Osteoblast (primary cell): ENCODE results near the gene AP5S1. TPM values are rescaled to one million over a fixed set of nuclear protein-coding genes. Genes with fewer than 3 reads are reported as not detected.
A peak's percentile ranks its signal among the peaks of the same experiment; 100 is the strongest.

Source experiments
- DNase-seq: peaks from one replicate; pipeline ENCODE4 v3.0.0; 2011; ENCODE audit warnings: low spot score, mixed read lengths; ENCODE audit not compliant: insufficient read length; ENCODE audit errors: missing footprints
- H2AFZ ChIP-seq: 2 replicates; pipeline ENCODE4 v1.6.0; 2011; ENCODE audit warnings: mild to moderate bottlenecking, low read length
- H3K27ac ChIP-seq: 2 replicates; pipeline ENCODE4 v1.5.1; 2011; ENCODE audit warnings: mild to moderate bottlenecking, low read depth, low read length, moderate library complexity
- H3K27me3 ChIP-seq: 2 replicates; pipeline ENCODE4 v1.6.0; 2012; ENCODE audit warnings: mild to moderate bottlenecking, control low read depth, inconsistent platforms, low read length, moderate library complexity; ENCODE audit not compliant: insufficient read depth
- H3K36me3 ChIP-seq: 2 replicates; pipeline ENCODE4 v1.5.1; 2011; ENCODE audit warnings: mild to moderate bottlenecking, low read length, control low read depth, moderate library complexity; ENCODE audit not compliant: insufficient read depth
- H3K4me1 ChIP-seq: 2 replicates; pipeline ENCODE4 v1.5.1; 2011; ENCODE audit warnings: mild to moderate bottlenecking, low read length, control low read depth, moderate library complexity; ENCODE audit not compliant: insufficient read depth
- H3K4me2 ChIP-seq: 2 replicates; pipeline ENCODE4 v1.6.0; 2011; ENCODE audit warnings: mild to moderate bottlenecking, low read length; ENCODE audit not compliant: insufficient read depth
- H3K4me3 ChIP-seq: fragments of 200-600 bp; sonication (generic); 3 replicates; pipeline ENCODE4 v1.5.1; 2012; ENCODE audit warnings: mild to moderate bottlenecking, low read length, inconsistent platforms; ENCODE audit not compliant: insufficient read depth
- H3K79me2 ChIP-seq: 2 replicates; pipeline ENCODE4 v1.6.0; 2012; ENCODE audit warnings: mild to moderate bottlenecking, low read length, control low read depth, inconsistent platforms; ENCODE audit not compliant: insufficient read depth
- H3K9me3 ChIP-seq: 2 replicates; pipeline ENCODE4 v1.5.1; 2011; ENCODE audit warnings: low read depth, low read length, control low read depth
- H4K20me1 ChIP-seq: 2 replicates; pipeline ENCODE4 v1.6.0; 2012; ENCODE audit warnings: mild to moderate bottlenecking, low read length, control low read depth; ENCODE audit not compliant: insufficient read depth
- total RNA-seq: library from RNA; depleted of rRNA; stranded (reverse); fragments of >200 nt; gene quantifications from 2 replicates; pipeline ENCODE4 v1.2.3, GENCODE V29; 2012
- TF ChIP-seq, protein P1 (sequence below): IDR thresholded peaks from 2 replicates; pipeline ENCODE4 v1.5.1; 2011; ENCODE audit warnings: mild to moderate bottlenecking, low read depth, low read length, moderate library complexity; ENCODE audit errors: extremely low read depth

AP5S1 gene
- total RNA-seq, 1 donor, result 25.3 TPM

DNA sequence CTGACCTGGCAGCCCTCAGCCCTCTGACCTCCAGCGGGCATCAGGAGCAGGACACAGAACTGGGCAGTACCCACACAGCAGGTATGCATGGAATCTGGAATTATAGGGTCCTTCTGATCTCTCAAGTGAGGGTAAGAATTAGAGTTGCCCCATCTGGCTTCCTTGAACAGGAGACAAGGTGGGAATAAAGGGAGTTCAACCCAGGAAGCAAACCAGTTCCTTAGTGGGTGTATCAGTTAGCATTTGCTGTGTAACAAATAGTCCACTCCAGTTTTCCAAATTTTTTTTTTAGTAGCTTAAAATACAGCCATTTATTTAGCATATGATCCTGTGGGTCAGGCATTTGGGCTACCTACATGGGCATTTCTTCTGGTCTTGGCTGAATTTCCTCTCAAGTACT, 42.0 kb downstream of the AP5S1 start:
- Histone ChIP-seq H3K4me2 (no peak overlapping the region), H3K36me3 (peaks cover 80% of the 10 kb centered on the region), H3K27ac (no peak overlapping the region), H3K27me3 (no peaks in the 10 kb centered on the region), H3K4me1 (no peaks in the 10 kb centered on the region), H2AFZ (no peak overlapping the region), H3K79me2 (peaks cover 10% of the 10 kb centered on the region), H3K4me3 (no peak overlapping the region), H3K9me3 (no peaks in the 10 kb centered on the region), H4K20me1 (peaks cover 23% of the 10 kb centered on the region)
- TF ChIP-seq, protein P1, sequence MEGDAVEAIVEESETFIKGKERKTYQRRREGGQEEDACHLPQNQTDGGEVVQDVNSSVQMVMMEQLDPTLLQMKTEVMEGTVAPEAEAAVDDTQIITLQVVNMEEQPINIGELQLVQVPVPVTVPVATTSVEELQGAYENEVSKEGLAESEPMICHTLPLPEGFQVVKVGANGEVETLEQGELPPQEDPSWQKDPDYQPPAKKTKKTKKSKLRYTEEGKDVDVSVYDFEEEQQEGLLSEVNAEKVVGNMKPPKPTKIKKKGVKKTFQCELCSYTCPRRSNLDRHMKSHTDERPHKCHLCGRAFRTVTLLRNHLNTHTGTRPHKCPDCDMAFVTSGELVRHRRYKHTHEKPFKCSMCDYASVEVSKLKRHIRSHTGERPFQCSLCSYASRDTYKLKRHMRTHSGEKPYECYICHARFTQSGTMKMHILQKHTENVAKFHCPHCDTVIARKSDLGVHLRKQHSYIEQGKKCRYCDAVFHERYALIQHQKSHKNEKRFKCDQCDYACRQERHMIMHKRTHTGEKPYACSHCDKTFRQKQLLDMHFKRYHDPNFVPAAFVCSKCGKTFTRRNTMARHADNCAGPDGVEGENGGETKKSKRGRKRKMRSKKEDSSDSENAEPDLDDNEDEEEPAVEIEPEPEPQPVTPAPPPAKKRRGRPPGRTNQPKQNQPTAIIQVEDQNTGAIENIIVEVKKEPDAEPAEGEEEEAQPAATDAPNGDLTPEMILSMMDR, result no peak
- peak; percentile 19 for DNase-seq

DNA sequence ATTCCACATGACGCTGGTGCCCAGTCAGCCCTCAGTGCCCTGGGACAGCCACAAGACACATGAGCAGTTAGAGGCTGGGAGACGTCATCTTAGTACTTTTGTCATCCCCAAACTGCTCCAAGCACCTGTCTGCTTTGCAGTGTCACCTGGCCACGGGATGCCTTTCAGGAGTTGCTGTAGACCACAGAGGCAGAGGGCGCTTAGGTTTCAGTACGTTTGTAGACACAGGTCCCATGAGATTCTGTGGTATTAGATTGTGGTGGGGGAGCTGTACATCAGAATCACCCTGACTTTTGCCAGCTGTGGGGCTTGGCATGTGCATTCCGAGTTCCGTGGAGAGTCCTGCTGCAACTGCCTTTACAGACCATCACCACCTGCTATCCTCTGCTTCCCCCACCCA, 43.0 kb downstream of the AP5S1 start:
- H3K27me3 ChIP-seq, result no peaks in the 10 kb centered on the region
- peaks cover 76% of the 10 kb centered on the region for H3K36me3 ChIP-seq
- peak; percentile 13 for DNase-seq
- no peak overlapping the region for H3K4me2 ChIP-seq
- peaks cover 19% of the 10 kb centered on the region for H4K20me1 ChIP-seq
- H3K27ac ChIP-seq, result no peak overlapping the region
- H3K9me3 ChIP-seq, result no peaks in the 10 kb centered on the region
- no peak overlapping the region for H2AFZ ChIP-seq
- TF ChIP-seq, protein P1, result no peak
- H3K4me3 ChIP-seq, result no peak overlapping the region
- no peaks in the 10 kb centered on the region for H3K4me1 ChIP-seq
- peaks cover 4% of the 10 kb centered on the region for H3K79me2 ChIP-seq

DNA sequence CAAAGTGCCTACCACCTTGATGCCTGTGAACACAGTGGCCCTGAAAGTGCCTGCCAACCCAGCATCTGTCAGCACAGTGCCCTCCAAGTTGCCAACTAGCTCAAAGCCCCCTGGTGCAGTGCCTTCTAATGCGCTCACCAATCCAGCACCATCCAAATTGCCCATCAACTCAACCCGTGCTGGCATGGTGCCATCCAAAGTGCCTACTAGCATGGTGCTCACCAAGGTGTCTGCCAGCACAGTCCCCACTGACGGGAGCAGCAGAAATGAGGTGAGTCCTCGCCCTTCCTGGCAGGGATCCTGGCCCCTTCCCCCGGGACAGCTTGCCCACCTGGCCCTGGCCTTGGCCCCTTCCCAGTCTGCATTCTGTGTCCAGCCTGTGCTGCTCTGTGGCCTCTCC, 44.2 kb downstream of the AP5S1 start:
- Histone ChIP-seq H3K4me1 (no peaks in the 10 kb centered on the region), H3K27me3 (no peaks in the 10 kb centered on the region), H3K27ac (no peak overlapping the region), H3K9me3 (no peaks in the 10 kb centered on the region), H3K4me2 (no peak overlapping the region), H3K79me2 (peaks cover 4% of the 10 kb centered on the region), H3K36me3 (peaks cover 70% of the 10 kb centered on the region), H3K4me3 (no peak overlapping the region), H2AFZ (no peak overlapping the region), H4K20me1 (peaks cover 19% of the 10 kb centered on the region)
- peak; percentile 37 for DNase-seq
- TF ChIP-seq, protein P1, result no peak

DNA sequence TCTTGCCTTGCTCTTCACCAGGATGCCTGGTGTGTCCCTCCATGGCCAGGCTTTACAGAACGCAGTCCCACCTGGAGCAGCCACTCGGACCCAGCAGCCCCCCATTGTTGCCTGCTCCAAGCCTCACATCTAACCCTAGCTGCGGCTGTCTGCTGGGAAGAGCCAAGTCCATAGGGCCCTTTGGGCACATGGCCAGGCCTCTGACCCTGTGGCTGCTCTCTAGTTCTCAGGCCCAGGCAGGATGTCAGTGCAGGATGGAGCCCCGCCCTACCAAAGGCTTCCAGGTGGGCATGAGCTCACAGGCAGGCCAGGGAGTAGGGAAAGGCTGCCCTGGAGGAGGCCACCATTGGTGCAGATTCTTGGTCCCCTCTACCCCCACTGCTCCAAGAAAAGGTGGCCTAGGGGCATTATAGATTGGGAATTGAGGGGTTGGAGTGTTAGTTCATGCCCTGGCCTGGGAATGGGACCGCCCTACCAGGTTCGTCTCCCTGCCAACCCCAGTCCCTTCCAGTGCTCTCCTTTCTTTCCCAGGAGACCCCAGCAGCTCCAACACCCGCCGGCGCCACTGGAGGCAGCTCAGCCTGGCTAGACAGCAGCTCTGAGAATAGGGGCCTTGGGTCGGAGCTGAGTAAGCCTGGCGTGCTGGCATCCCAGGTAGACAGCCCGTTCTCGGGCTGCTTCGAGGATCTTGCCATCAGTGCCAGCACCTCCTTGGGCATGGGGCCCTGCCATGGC, 45.0 kb downstream of the AP5S1 start:
- Histone ChIP-seq H3K9me3 (no peaks in the 10 kb centered on the region), H3K4me1 (no peaks in the 10 kb centered on the region), H2AFZ (no peak overlapping the region), H3K27me3 (no peaks in the 10 kb centered on the region), H4K20me1 (peaks cover 19% of the 10 kb centered on the region), H3K4me3 (no peak overlapping the region), H3K27ac (no peak overlapping the region), H3K36me3 (peaks cover 68% of the 10 kb centered on the region), H3K79me2 (peaks cover 4% of the 10 kb centered on the region), H3K4me2 (no peak overlapping the region)
- TF ChIP-seq, protein P1, result no peak
- DNase-seq, result peak; percentile 34
